Panc1 (cell line): ENCODE results near the gene CLRN3. TPM values are rescaled to one million over a fixed set of nuclear protein-coding genes. Genes with fewer than 3 reads are reported as not detected.

Experiments used
- ATAC-seq: fragments of 200-7000 bp; cut with Tn5 transposase; 2 replicates; pipeline ENCODE4 v1.9.1; 2020; ENCODE audit warnings: mild to moderate bottlenecking, moderate library complexity
- BruUV-seq: library from RNA; stranded (reverse); fragments of 400-500 nt; replicated peaks from 2 replicates; lab custom pipeline; 2021; lab: Mats Ljungman, UMichigan
- CTCF ChIA-PET: fragments of 300-600 bp; sonication (Branson Sonifier 250); formaldehyde crosslinking; loops from one replicate; lab custom pipeline; 2022; ENCODE audit warnings: antibody characterized with exemption; lab: Charles Lee
- POLR2A ChIA-PET: fragments of 300-600 bp; sonication (Branson Sonifier 250); formaldehyde crosslinking; loops from one replicate; lab custom pipeline; 2022; ENCODE audit warnings: antibody characterized with exemption; lab: Charles Lee
- DNase-seq: peaks from one replicate; pipeline ENCODE4 v3.0.0-alpha.2; 2010; ENCODE audit warnings: low read depth, low spot score
- H3K27ac ChIP-seq: 2 replicates; pipeline ENCODE4 v1.5.1; 2011; ENCODE audit warnings: mild to moderate bottlenecking, low read length, inconsistent platforms
- H3K27me3 ChIP-seq: fragments of 200-500 bp; sonication (Bioruptor generic); 2 replicates; pipeline ENCODE4 v1.6.0; 2014; ENCODE audit warnings: low read length, inconsistent platforms; ENCODE audit not compliant: control insufficient read depth, insufficient read depth
- H3K36me3 ChIP-seq: fragments of 200-500 bp; sonication (Bioruptor generic); 2 replicates; pipeline ENCODE4 v1.5.1; 2014; ENCODE audit warnings: inconsistent platforms, mild to moderate bottlenecking, low read length, moderate library complexity; ENCODE audit not compliant: control insufficient read depth, insufficient read depth
- H3K4me1 ChIP-seq: 2 replicates; pipeline ENCODE4 v1.5.1; 2011; ENCODE audit warnings: inconsistent platforms, mild to moderate bottlenecking, low read length, moderate library complexity; ENCODE audit not compliant: control insufficient read depth, insufficient read depth
- H3K4me3 ChIP-seq, 2 experiments: 2 replicates each; pipeline ENCODE4 v1.5.1; 2011 to 2012; ENCODE audit warnings: low read depth in 2 of 2, low read length in 2 of 2, mild to moderate bottlenecking in 2 of 2, inconsistent platforms in 1 of 2, moderate library complexity in 1 of 2
- H3K9me3 ChIP-seq: fragments of 200-500 bp; sonication (Bioruptor generic); 2 replicates; pipeline ENCODE4 v1.5.1; 2014; ENCODE audit warnings: low read depth, mild to moderate bottlenecking, inconsistent platforms, low read length, moderate library complexity; ENCODE audit not compliant: control insufficient read depth, insufficient read depth
- POLR2AphosphoS5 ChIP-seq: IDR thresholded peaks from 2 replicates; pipeline ENCODE4 v1.6.1; 2012; ENCODE audit warnings: mild to moderate bottlenecking, low read depth, low read length, moderate library complexity
- SIN3A ChIP-seq: IDR thresholded peaks from 2 replicates; pipeline ENCODE4 v1.6.1; 2012; ENCODE audit warnings: low read depth, mild to moderate bottlenecking, low read length, moderate library complexity, borderline replicate concordance; ENCODE audit not compliant: insufficient read depth
- TCF7L2 ChIP-seq: IDR thresholded peaks from 2 replicates; pipeline ENCODE4 v1.6.1; 2011; ENCODE audit warnings: mild to moderate bottlenecking, low read depth, low read length, inconsistent platforms
- in situ Hi-C: cut with HindIII; loops from 2 replicates; pipeline ENCODE4 v1.10.0; 2016; ENCODE audit warnings: low sequenced_read_pairs, low pct_unique_long_range_greater_than_20kb
- intact Hi-C: fragments of 100-400 bp; cut with micrococcal nuclease; formaldehyde crosslinking; loops from one replicate; pipeline ENCODE4 v1.10.0; 2022; ENCODE audit not compliant: unreplicated experiment
- total RNA-seq: library from RNA; stranded (reverse); gene quantifications from one replicate; pipeline ENCODE4 v1.2.1, GENCODE V29; 2021; ENCODE audit not compliant: unreplicated experiment
- TF ChIP-seq, protein P1 (sequence below): fragments of 450-650 bp; IDR thresholded peaks from 2 replicates; pipeline ENCODE4 v1.5.1; 2017; ENCODE audit warnings: mild to moderate bottlenecking
- TF ChIP-seq, protein P2 (sequence below), 2 experiments: IDR thresholded peaks; 2 replicates each; pipeline ENCODE4 v1.6.1; 2011 to 2012; ENCODE audit warnings: low read depth in 2 of 2, control low read depth in 1 of 2, low read length in 1 of 2, mild to moderate bottlenecking in 1 of 2, moderate library complexity in 1 of 2; ENCODE audit not compliant: insufficient read depth in 1 of 2

The CLRN3 gene
- total RNA-seq, 1 experiment from 2014 or later = not detected

DNA sequence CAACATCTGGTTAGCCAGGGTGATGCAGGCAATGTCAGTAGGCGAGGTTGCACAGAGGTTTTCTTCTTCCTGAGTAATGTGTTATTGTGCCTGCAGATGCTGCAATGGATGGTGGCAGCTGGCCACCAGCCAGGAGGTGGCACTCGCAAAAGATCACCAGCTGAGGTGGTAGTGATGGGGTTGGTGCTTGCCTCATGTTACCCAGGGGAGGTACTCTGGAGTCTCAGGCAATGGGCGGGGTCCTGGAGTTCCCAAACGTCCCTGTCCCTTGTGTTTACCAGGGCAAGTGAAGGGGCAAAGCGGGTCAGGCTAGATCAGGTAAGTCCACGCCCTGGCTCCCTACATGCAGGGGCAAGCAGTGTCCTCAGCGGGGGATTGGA, 21.1 kb downstream of the CLRN3 start:
- Histone ChIP-seq H3K4me3 (no peak overlapping the region), H3K27me3 (peaks cover 11% of the 10 kb centered on the region), H3K36me3 (no peaks in the 10 kb centered on the region), H3K4me1 (no peaks in the 10 kb centered on the region), H3K27ac (no peak overlapping the region), H3K9me3 (no peaks in the 10 kb centered on the region; the same call in 1 of the 2 replicates)
- DNase-seq = no peak
- ChIA-PET POLR2A (no interaction called here), CTCF (no interaction called here)
- no peak for ATAC-seq
- in situ Hi-C loops (no loop called here), intact Hi-C loops (no loop called here)
- TF ChIP-seq, protein P1, sequence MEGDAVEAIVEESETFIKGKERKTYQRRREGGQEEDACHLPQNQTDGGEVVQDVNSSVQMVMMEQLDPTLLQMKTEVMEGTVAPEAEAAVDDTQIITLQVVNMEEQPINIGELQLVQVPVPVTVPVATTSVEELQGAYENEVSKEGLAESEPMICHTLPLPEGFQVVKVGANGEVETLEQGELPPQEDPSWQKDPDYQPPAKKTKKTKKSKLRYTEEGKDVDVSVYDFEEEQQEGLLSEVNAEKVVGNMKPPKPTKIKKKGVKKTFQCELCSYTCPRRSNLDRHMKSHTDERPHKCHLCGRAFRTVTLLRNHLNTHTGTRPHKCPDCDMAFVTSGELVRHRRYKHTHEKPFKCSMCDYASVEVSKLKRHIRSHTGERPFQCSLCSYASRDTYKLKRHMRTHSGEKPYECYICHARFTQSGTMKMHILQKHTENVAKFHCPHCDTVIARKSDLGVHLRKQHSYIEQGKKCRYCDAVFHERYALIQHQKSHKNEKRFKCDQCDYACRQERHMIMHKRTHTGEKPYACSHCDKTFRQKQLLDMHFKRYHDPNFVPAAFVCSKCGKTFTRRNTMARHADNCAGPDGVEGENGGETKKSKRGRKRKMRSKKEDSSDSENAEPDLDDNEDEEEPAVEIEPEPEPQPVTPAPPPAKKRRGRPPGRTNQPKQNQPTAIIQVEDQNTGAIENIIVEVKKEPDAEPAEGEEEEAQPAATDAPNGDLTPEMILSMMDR = no peak
- no peak for TF ChIP-seq TCF7L2
- TF ChIP-seq, protein P2, sequence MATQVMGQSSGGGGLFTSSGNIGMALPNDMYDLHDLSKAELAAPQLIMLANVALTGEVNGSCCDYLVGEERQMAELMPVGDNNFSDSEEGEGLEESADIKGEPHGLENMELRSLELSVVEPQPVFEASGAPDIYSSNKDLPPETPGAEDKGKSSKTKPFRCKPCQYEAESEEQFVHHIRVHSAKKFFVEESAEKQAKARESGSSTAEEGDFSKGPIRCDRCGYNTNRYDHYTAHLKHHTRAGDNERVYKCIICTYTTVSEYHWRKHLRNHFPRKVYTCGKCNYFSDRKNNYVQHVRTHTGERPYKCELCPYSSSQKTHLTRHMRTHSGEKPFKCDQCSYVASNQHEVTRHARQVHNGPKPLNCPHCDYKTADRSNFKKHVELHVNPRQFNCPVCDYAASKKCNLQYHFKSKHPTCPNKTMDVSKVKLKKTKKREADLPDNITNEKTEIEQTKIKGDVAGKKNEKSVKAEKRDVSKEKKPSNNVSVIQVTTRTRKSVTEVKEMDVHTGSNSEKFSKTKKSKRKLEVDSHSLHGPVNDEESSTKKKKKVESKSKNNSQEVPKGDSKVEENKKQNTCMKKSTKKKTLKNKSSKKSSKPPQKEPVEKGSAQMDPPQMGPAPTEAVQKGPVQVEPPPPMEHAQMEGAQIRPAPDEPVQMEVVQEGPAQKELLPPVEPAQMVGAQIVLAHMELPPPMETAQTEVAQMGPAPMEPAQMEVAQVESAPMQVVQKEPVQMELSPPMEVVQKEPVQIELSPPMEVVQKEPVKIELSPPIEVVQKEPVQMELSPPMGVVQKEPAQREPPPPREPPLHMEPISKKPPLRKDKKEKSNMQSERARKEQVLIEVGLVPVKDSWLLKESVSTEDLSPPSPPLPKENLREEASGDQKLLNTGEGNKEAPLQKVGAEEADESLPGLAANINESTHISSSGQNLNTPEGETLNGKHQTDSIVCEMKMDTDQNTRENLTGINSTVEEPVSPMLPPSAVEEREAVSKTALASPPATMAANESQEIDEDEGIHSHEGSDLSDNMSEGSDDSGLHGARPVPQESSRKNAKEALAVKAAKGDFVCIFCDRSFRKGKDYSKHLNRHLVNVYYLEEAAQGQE (IDR thresholded peaks at IDR 0.05; ENCODE audit: insufficient read depth in 1 of 2, low read depth in 2 of 2, low read length in 1 of 2) = no peak
- TF ChIP-seq POLR2AphosphoS5 = no peak
- no peak for TF ChIP-seq SIN3A
- BruUV-seq = no TSS peak

DNA sequence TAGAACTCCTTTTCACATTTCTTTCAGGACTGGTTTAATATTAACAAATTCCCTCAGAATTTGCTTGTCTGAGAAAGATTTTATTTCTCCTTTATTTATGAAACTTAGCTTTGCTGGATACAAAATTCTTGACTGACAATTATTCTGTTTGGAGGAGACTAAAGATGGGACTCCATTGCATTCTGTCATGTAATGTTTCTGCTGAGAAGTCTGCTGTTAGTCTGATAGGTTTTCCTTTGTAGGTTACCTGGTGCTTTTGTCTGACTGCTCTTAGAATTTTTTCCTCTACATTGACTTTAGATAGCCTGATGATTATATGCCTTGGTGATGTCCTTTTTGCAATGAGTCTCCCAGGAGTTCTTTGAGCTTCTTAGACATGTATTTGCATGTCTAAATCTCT, 23.4 kb downstream of the CLRN3 start:
- CTCF ChIA-PET = no interaction called here

More for the DNA sequence above, 23.4 kb downstream of the CLRN3 start:
- intact Hi-C loops (no loop called here), in situ Hi-C loops (no loop called here)
- H3K36me3 ChIP-seq = no peaks in the 10 kb centered on the region
- H3K27me3 ChIP-seq = peaks cover 2% of the 10 kb centered on the region; the same call in 1 of the 2 replicates
- BruUV-seq = no TSS peak
- H3K4me1 ChIP-seq = no peaks in the 10 kb centered on the region
- no peak for DNase-seq
- H3K9me3 ChIP-seq = no peaks in the 10 kb centered on the region; the same call in 1 of the 2 replicates
- ATAC-seq = no peak
- POLR2A ChIA-PET = no interaction called here
- H3K27ac ChIP-seq = no peak overlapping the region
- TF ChIP-seq, protein P1 = no peak
- TF ChIP-seq POLR2AphosphoS5 (no peak), TCF7L2 (no peak), SIN3A (no peak)
- TF ChIP-seq, protein P2 (IDR thresholded peaks at IDR 0.05; ENCODE audit: insufficient read depth in 1 of 2, low read depth in 2 of 2, low read length in 1 of 2) = no peak
- no peak overlapping the region for H3K4me3 ChIP-seq
